ENCODE results near the gene KLHL7. TPM values are rescaled to one million over a fixed set of nuclear protein-coding genes. Genes with fewer than 3 reads are reported as not detected.

KLHL7 gene
- total RNA-seq, 1 experiment from 2014 or later = 46.3 TPM

DNA sequence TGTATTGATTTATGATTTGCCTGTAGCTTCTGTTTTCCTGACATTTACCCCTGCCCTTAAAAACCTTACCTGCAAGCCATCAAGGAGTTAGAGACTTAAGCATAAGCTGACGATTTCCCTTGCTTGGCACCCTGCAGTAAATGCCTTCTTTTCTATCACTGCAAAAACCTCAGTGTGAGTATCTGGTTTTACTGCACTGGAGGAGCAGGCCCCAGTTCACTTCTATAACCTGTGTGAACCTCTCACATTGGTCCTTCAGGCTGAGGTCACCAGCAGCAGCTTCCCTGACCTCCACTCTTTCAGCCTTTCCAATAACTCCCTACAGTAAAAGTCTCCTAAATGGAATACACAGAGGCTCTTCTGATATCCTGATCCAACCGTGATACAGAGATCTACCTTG is 106.8 kb downstream of the KLHL7 start:
- H3F3A ChIP-seq (ENCODE audit: insufficient read depth, low read depth) = no peaks in the 10 kb centered on the region
- BruUV-seq (replicated peaks) = no TSS peak
- no peaks in the 10 kb centered on the region for H3K4me1 ChIP-seq (replicated peaks; ENCODE audit: insufficient read depth)
- no peaks in the 10 kb centered on the region for H3K36me3 ChIP-seq (ENCODE audit: low read depth)
- intact Hi-C loops (cut with micrococcal nuclease; ENCODE audit: unreplicated experiment) = no loop called here
- POLR2A ChIA-PET (ENCODE audit: unreplicated experiment) = no interaction called here
- H3K4me2 ChIP-seq = no peak overlapping the region
- no peak for DNase-seq
- H3K9me3 ChIP-seq (ENCODE audit: insufficient read depth, low read depth) = no peaks in the 10 kb centered on the region
- CTCF ChIA-PET = no interaction called here
- H3K27ac ChIP-seq = no peak overlapping the region
- no peaks in the 10 kb centered on the region for H3K27me3 ChIP-seq (ENCODE audit: insufficient read depth, low read depth)
- H3K9me2 ChIP-seq (ENCODE audit: insufficient read depth) = no peaks in the 10 kb centered on the region
- no peak overlapping the region for H2AFZ ChIP-seq
- H4K20me1 ChIP-seq (ENCODE audit: insufficient read depth) = no peaks in the 10 kb centered on the region
- no peak overlapping the region for H3K4me3 ChIP-seq
- TF ChIP-seq EZH2 (IDR thresholded peaks at IDR 0.05; ENCODE audit: low read depth) (no peak), CTCF (conservative IDR thresholded peaks at IDR 0.05) (no peak)
- no peaks in the 10 kb centered on the region for H3K79me2 ChIP-seq (ENCODE audit: low read depth)

- H4K20me1 ChIP-seq (ENCODE audit: insufficient read depth) = no peaks in the 10 kb centered on the region
- H2AFZ ChIP-seq = no peak overlapping the region
- no TSS peak for BruUV-seq (replicated peaks)
- intact Hi-C loops (cut with micrococcal nuclease; ENCODE audit: unreplicated experiment) = no loop called here
- ChIA-PET CTCF (interaction anchor here (0.6 kb wide), 1 partner anchor 127 kb away, joined by 3 read pairs; no protein-coding TSS in a partner anchor), POLR2A (ENCODE audit: unreplicated experiment) (no interaction called here)
- DNase-seq = no peak
- no peaks in the 10 kb centered on the region for H3K36me3 ChIP-seq (ENCODE audit: low read depth)
- H3K4me1 ChIP-seq (replicated peaks; ENCODE audit: insufficient read depth) = no peaks in the 10 kb centered on the region
- H3K9me3 ChIP-seq (ENCODE audit: insufficient read depth, low read depth) = no peaks in the 10 kb centered on the region
- no peaks in the 10 kb centered on the region for H3K79me2 ChIP-seq (ENCODE audit: low read depth)
- H3K4me3 ChIP-seq = no peak overlapping the region
- no peak overlapping the region for H3K4me2 ChIP-seq
- H3F3A ChIP-seq (ENCODE audit: insufficient read depth, low read depth) = no peaks in the 10 kb centered on the region
- no peak overlapping the region for H3K27ac ChIP-seq
- no peaks in the 10 kb centered on the region for H3K9me2 ChIP-seq (ENCODE audit: insufficient read depth)
- TF ChIP-seq CTCF (conservative IDR thresholded peaks at IDR 0.05) = no peak
- TF ChIP-seq EZH2 (IDR thresholded peaks at IDR 0.05; ENCODE audit: low read depth) = no peak
- no peaks in the 10 kb centered on the region for H3K27me3 ChIP-seq (ENCODE audit: insufficient read depth, low read depth)
Measured at GRCh38 chr7:23212841-23213240, 107.3 kb downstream of the KLHL7 start.

- ChIA-PET CTCF (interaction anchor here (0.6 kb wide), 1 partner anchor 51 kb away, joined by 4 read pairs; no protein-coding TSS in a partner anchor), POLR2A (ENCODE audit: unreplicated experiment) (interaction anchor here (0.6 kb wide), 1 partner anchor 121 kb away, joined by 3 read pairs; no protein-coding TSS in a partner anchor)
- no peaks in the 10 kb centered on the region for H3K36me3 ChIP-seq (ENCODE audit: low read depth)
- H3K4me2 ChIP-seq = no peak overlapping the region
- no peaks in the 10 kb centered on the region for H3K79me2 ChIP-seq (ENCODE audit: low read depth)
- H4K20me1 ChIP-seq (ENCODE audit: insufficient read depth) = no peaks in the 10 kb centered on the region
- BruUV-seq (replicated peaks) = no TSS peak
- H3K27me3 ChIP-seq (ENCODE audit: insufficient read depth, low read depth) = no peaks in the 10 kb centered on the region
- H3K9me3 ChIP-seq (ENCODE audit: insufficient read depth, low read depth) = no peaks in the 10 kb centered on the region
- no peak overlapping the region for H2AFZ ChIP-seq
- no peak for DNase-seq
- intact Hi-C loops (cut with micrococcal nuclease; ENCODE audit: unreplicated experiment) = no loop called here
- H3K27ac ChIP-seq = no peak overlapping the region
- H3K4me1 ChIP-seq (replicated peaks; ENCODE audit: insufficient read depth) = no peaks in the 10 kb centered on the region
- TF ChIP-seq CTCF (conservative IDR thresholded peaks at IDR 0.05) (no peak), EZH2 (IDR thresholded peaks at IDR 0.05; ENCODE audit: low read depth) (no peak)
- no peaks in the 10 kb centered on the region for H3K9me2 ChIP-seq (ENCODE audit: insufficient read depth)
- H3F3A ChIP-seq (ENCODE audit: insufficient read depth, low read depth) = no peaks in the 10 kb centered on the region
- H3K4me3 ChIP-seq = no peak overlapping the region
Measured at GRCh38 chr7:23213755-23214154, 108.2 kb downstream of the KLHL7 start.
